ENCODE results near the gene ERMARD. TPM values are rescaled to one million over a fixed set of nuclear protein-coding genes. Genes with fewer than 3 reads are reported as not detected.
A peak's percentile ranks its signal among the peaks of the same experiment; 100 is the strongest.

Gene ERMARD
- total RNA-seq: 18.7 TPM

DNA sequence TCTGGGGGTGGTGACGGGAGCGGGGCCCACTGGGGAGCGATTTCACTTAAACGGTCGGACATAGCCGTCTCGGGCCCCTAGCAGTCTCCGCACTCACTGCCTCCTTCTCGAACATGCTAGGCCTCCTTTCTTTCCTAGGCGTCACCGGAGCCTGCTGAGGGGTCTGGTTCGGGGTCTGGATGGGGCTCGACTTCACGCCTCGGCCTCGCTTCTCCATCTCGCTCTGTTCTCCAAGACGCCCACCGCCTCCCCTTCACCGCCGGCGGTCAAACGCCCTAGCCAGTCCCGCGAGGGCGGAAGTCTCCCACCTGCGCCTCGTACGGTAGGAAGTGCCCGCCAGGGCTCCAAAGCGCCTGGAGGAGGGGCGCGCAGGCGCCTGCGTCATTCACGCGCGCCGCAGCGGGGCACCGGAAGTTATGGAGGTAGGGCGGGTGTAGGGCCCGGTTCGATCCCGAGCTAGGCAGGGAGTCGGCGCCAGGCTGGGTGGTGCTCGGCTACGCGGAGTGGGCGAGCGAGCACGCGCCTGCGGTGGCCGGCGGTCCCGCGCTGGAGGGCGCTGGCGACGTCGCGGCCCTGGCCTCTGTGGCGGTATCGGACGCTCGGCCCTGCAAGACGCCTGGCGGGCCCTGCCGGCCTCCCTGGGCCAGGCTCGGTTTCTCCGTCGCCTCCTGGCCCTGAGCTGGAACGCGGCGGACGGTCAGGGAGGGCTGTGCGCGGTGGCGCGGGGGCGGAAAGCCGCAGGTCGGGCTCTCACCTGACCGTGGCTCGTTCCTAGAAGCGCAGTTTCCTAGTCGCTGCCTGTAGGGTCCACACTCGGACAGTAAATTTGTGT, at the start of gene ERMARD, which contains the start of gene DYNLT2:
Gene ERMARD, plus strand, starts transcription at position 381 of the 832 bp plus-strand sequence. Its CDS starts 36 bp downstream, at position 417.
Gene DYNLT2, minus strand, starts transcription at position 331 of the 832 bp plus-strand sequence. Its CDS starts 114 bp downstream, at position 217.
- DNase-seq (ENCODE audit: low spot score): peak; percentile 95

DNA sequence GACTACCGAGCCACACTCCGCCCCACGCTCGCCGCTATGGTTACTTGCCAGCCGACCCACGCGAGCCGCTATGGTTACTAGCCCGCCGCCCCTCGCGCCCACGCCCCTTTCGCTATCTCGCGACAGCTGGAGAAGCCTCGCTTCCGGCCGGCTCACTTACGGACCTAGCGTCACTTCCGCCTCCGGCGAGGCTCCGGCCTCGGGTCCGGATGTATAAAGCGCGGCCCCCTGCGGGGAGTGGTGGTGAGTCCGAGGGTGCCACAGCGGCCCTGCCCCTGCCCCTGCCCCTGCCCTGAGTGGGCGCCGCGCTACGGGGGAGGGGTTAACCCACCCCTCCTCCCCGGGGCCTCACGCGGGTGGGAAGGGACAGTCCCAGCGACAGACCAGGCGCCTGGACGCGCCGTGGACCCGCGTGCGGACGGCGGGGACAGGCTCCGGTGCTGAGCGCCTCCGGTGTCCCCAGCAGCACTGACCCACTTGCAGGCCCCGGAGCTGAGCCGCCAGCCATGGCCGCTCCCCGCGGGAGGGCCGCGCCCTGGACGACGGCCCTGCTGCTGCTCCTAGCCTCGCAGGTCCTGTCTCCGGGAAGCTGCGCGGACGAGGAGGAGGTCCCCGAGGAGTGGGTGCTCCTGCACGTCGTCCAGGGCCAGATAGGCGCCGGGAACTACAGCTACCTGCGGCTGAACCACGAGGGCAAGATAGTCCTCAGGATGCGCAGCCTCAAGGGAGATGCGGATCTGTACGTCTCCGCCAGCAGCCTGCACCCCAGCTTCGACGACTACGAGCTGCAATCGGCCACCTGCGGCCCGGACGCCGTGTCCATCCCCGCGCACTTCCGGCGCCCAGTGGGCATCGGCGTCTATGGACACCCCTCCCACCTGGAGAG, 49.2 kb upstream of the ERMARD start, which contains the start of the genes C6orf120 and WDR27:
Gene C6orf120, plus strand, starts transcription at position 173 of the 886 bp plus-strand sequence. Its CDS starts 334 bp downstream, at position 507.
Gene WDR27, minus strand, starts transcription at position 76 of the 886 bp plus-strand sequence. CDS start 13,024 bp downstream, outside the sequence.
- DNase-seq (ENCODE audit: low spot score): peak; percentile 96

DNA sequence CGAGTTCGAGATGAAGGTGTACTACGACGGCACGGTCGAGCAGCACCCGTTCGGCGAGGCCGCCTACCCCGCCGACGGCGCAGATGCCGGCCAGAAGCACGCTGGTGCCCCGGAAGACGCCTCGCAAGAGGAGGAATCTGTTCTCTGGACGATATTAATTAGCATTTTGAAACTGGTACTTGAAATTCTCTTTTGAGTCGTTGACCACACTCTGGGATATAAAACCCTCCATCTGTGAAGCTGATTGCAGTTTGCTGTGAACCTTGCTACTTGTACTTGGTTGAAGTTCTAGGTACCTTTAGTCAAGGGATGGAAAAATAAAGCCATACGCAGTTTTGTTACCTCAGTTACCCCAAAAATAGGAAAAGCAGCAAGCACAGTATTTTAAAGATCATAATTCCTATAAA, 48.6 kb upstream of the ERMARD start:
- DNase-seq (ENCODE audit: low spot score): no peak

DNA sequence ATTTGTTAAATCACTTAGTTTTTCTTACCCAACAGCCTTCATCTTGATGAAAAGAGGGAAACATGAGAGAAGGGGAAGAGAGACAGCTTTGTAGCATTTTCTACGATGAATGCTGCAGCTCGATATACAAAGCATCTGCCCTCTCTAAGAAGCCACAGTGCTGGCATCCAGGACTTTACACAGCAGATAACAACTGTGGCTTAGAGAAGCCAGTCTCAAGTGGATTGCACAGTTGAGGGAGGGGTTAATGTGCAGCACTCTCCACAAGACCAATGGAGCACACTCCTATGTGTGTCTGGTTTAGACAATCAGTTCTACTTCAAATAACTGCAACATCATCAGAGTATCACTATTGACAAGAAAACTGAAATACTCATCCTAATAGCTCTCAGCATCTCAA, 43.6 kb upstream of the ERMARD start:
- no peak for DNase-seq (ENCODE audit: low spot score)

DNA sequence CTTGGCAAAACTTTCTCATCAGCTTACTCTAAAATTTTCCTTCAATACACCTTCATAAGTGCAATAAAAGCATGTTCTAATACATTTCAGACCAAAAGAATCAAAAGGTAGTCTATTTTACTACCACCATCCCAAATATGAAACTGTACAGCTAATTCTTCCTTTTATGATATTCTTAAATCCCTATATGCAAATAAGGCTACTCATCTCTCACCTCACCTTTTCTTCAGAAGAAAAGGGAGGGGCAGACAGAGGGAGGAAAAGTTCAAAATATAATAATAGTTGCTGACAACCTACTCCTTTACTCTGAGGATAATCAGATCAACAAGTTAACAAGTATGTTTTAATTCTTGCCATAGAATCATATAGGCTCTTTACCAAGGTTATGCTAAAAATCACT, 42.1 kb upstream of the ERMARD start:
- DNase-seq (ENCODE audit: low spot score): no peak

DNA sequence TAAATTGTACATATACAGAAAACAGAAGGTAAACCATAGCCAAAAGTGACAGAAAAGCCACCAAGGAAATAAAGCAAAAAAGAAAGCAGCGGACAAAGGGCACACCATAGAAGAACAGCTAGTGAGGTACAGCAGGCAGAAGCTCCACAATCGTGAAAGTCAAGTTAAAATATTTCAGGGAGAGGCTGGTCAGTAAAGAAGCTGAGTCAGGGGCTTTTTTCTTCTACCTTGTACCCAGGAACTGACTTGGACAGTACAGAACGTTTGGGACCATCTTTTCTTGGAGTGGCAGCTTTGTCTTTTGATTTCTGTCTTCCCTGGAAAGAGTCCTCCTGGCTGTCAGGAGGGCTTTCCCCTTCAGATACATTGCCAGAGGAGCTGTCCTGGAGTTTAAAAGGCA, 41.4 kb upstream of the ERMARD start:
- DNase-seq (ENCODE audit: low spot score): no peak

DNA sequence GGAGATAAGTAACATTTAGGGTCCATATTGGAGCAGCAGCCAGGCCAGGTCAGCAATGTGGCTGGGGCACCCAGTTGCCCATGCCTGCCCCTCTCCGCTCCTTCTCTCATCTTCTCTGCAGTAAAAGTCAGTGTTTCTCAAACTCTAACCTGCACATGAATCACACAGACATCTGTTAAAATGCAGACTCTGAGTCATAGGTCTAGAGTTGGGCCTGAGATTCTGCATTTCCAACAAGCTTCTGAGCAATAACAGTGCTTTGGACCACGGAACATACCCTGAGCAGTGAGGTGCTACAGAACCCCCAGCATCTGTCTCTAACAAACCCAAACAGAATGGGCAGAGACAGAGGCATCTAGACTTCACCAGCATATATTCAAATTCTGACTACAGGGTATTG, 37.2 kb upstream of the ERMARD start:
- no peak for DNase-seq (ENCODE audit: low spot score)

DNA sequence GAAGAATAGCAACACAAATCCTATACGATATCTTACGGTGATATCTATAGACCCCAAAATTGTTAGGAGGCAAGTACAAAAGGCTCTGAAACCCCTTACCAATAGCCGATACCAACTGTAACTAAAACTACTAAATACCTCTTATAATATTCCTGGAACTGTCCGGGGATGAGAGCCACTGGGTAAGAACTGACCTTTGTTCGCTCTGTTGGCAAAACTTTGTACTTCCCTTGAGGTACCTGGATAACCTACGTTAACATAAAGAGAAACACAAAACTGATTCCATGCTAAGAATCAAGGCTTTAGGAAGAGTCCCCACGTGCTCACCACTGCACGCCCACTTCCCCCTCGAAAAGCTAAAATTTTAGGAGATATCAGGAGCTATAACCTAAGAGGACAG, 36.8 kb upstream of the ERMARD start:
- no peak for DNase-seq (ENCODE audit: low spot score)

DNA sequence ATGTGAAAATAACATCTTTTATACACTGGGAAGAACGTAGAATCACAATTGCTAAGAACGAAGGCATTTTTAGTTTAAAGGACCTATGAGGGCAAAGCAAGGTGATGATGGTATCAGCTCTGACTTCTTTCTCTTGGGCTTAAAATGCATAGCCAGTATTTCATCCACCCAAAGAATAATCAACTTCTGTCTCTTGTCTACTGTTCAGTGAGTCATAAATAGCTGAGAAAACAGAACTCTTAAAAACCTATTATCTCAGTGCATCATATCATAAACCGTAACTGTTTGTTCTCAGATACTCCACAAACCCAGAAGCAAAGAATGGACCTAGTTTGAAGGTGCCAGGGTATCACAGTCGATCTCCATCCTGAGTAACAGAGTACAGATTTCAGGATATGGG, 32.3 kb upstream of the ERMARD start:
- DNase-seq (ENCODE audit: low spot score): no peak

DNA sequence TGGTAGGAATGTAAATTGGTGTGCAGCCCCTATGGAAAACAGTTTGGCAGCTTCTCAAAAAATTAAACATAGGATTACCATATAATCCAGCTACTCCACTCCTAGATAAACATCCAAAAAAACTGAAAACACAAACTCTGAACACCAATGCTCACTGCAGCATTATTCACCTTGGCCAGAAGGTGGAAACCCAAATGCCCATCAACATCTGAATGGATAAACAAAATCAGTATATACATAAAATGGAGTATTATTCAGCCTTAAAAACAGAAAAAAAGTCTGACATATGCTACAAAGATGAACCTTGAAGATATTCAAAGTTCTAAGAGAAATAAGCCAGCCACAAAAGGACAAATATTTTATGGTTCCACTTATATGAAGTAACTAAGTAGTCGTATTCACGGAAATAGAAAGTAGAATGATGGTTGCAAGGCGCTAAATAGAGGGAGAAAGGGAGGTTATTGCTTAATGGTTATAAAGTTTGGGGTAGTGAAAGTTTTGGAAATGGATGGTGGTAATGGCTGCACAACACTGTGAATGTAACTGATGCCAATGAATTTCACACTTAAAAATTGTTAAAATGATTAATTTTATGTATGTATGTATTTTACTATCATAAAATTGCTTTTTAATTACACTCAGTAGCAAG, 31.1 kb upstream of the ERMARD start:
- no peak for DNase-seq (ENCODE audit: low spot score)

DNA sequence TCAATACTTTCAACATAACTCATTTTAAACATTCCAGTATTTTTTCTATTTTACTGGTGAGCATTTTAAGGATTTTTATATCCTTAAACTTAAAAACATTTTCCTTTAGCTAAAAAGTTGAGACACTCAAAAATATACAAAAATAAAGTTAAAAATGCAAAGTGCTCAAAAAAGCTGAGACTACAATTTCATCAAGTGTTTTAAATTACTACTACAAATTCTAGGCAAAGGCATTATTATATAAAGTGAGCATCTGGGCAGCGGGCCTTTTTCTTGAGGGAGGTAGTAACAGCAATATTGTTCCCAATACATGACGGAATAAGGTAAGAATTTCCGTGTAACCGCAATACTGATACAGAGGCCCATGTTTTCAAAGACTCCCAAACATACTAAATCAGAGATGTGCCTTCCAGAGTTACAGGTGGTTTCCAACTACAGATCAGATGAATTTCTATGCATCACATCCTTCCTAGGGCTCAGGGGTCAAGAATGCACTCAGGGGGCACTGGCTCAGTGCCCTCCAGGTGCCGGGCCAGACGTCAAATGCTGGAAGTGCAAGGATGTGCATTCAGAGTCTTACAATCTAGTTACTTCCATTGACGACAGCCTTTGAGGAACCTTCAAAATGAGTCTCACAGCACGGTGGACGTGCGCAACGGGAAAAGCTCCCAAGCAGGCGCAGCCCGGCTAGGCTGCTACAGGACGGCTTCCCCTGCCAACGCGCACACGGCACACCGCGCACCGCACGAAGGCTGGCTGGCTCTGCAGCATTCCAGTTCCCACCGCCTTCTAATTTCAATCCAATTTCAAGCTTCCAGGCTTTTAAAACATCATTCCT, 28.8 kb upstream of the ERMARD start:
- no peak for DNase-seq (ENCODE audit: low spot score)

DNA sequence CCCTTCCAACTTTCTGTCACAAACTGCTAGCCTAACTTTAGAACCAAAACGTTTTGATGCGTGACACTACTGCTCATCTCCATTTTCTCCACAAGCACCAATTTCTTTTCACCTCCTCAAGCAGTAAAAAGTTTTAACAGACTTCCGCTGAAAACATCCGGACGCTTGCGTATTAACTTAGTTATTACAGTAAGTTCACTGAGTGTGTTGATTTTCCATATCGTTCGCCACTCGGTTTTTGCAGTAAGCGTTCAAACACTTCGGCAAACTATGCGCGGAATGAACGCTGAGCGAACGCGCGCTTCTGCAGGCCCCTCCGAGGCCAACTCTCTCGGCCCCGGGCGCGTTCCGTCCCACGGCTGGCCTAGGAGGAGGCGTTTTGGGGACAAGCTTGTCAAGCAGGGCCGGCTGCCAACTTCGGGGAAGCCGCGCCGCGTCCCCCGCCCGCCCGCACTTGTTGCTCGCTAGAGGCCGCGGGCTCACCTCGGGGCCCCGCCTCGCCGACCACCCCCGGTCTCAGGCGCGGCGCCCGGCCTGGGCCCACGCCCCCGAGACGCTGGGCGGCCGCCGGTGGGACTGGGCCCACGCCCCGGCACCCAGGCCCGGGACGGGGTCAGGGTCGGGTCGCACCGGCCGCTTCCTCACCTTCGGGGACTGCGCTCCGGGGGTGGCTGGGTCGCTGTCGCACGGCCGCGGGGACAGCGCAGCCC, 28.1 kb upstream of the ERMARD start:
- peak; percentile 56 for DNase-seq (ENCODE audit: low spot score)

DNA sequence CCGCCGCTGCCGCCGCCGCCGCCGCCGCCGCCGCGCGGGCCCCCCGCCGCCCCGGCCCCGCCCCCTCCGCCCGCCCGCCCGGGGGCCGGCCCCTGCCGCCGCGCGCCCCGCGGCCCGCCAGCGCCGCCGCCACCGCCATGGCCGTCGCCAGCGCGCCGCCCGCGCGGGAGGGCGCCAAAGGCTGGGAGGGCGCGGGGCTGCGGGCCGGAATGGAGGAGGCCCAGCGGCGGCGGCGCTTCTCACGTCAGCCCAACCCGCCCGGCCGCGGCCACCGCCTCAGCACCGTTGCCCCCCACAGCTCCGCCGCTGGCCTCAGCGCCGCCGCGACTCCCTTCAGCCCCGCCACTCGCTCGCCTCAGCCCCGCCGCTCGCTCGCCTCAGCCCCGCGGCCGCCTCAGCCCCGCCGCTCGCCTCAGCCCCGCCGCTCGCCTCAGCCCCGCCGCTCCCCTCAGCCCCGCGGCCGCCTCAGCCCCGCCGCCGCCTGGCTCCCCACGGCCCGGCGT, 27.4 kb upstream of the ERMARD start:
- DNase-seq (ENCODE audit: low spot score): no peak

DNA sequence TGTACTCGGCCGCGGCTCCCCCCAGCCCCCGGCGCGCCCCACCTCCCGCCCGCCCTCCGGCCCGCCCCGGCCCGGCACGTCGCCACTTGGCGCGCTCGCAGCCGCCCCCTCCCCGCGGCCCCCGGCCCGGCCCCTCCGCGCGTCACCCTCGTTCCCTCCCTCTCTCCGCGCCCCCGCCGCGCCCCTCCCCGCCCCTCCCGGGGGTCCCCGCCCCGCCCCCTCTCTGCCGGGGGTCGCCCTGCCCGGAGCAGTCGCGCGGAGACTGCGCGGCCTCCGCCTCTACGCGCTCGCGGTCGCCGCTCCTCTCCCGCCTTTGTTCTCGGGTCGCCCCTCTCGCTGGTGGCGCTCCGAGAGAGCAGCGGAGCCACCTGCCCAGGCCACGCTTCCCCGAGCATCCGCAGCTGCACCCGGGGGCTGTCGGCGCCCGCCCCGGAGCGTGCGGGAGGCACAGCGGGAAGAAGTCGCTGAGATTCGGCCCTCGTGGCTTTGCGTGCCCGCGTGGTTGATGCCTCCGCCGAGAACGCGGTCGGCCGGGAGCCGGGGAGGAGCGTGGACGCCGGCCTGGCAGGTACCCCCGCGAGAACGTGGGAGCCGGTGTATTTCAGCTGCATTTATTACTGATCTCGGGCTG, 26.8 kb upstream of the ERMARD start, which contains the start of gene PHF10:
Gene PHF10, minus strand, starts transcription at position 7 of the 631 bp plus-strand sequence. CDS start 569 bp downstream, outside the sequence.
- peak; percentile 15 for DNase-seq (ENCODE audit: low spot score)

DNA sequence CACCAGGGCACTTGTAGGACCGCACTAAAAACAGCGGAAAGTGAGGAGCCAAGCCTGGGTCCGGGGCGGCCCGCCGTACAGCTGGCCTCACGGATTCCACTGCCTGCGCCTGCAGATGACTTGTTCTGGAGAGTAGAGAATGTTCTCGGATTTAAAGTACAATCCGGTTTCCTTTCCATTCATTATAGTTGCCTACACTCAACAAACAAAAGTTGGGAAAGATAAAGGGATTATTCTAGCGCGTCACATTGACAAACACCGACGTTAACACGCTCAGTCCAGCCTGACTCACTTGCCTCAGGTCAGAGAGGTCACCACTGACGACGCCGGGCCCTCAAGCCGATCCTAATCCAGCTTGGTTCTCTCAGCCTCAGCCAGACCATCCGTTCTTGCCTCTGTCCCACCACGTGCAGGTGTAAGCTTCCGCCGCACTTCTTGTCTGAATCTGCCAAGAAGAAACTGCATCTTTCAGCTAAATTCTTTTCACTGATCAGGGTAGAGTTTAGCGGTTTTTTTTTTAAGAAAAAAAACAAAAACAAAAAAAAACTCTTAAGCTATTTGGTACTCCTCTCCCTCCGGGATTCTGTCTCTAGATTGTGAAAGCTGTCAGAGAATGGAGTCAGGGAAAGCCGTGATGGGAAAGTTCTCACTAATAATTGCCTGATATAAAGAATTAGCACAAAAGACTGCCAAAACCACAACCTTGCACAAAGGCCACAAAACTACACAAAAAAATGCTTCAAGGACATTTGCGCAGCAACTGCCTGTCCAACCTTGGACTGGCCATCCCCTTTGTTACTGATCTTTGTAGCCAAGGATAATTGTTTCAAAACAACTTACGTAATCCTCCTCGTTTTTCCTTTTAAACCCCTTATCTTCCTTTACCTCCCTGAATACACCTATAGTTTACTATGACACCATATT, 26.0 kb upstream of the ERMARD start:
- DNase-seq (ENCODE audit: low spot score): peak; percentile 47

DNA sequence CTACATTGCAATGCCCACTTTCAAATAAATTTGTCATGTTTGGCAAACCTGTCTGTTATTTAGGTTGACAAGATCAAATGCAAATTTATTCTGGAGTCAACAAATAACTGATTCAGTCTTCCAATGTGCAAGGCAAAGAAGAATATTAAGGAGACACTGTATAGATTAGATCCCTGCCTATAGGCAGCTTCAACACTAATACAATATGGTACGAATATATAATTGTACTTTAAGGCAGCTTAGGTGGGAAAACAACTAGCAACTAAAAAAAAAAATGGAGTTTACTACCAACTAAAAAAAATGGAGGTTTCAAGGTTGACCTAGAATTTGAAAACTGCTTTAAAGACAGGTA, 25.4 kb upstream of the ERMARD start:
- DNase-seq (ENCODE audit: low spot score): no peak

DNA sequence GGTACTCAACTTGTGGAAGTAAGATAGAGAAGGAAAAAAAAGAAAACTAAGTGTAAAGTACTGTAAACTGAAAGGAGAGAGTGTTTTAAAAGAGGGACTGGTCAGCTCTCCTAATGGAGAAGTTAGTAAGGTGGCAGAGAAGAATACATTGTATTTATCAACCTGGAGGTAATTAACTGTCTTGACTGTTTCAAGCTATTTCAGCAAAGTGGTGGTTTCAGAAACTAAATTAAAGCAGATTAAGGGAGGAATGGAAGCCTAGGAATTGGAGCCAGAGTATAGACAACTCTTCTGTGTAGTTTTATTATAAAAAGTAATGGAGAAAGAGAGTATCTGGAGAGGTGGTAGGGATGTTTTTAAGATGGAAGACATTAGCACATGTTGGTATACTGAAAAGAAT, 24.5 kb upstream of the ERMARD start:
- DNase-seq (ENCODE audit: low spot score): no peak

DNA sequence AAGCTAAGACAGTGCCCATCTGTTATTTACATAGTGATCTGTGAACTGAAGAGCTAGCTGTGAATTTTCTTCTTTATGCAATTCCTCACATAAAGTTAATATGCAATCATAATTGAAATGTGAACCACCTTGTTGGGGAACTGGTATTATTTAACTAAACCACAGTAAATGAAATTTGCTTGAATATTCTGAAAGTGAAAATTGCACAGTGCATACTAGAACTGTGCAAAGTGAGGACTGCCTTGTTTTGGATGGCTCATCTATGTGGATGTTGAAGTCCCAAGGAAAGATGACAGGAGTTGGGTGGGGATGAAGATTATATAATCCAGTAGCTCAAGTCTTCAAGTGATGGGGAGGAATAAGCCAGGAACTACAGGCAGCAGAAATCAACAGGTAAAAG, 21.5 kb upstream of the ERMARD start:
- no peak for DNase-seq (ENCODE audit: low spot score)

Measured in mucosa of gallbladder (tissue), 1 donor.